GM10248 (cell line): ENCODE results near the gene DCXR.

Source experiments
- CTCF ChIA-PET: fragments of 300-600 bp; sonication (Branson Sonifier 250); formaldehyde crosslinking; extraction: SDS; loops from one replicate; lab custom pipeline; 2021; ENCODE audit warnings: antibody characterized with exemption; lab: Yijun Ruan, JAX
- POLR2A ChIA-PET: fragments of 350-650 bp; sonication (Branson Sonifier 250); formaldehyde crosslinking; extraction: SDS; loops from one replicate; lab custom pipeline; 2020; ENCODE audit warnings: antibody characterized with exemption; lab: Yijun Ruan, JAX
- DNase-seq: peaks from one replicate; pipeline ENCODE4 v3.0.0; 2012; ENCODE audit errors: extremely low spot score
- TF ChIP-seq, protein P1 (sequence below): IDR thresholded peaks from 2 replicates; pipeline ENCODE4 v1.5.1; 2012; ENCODE audit warnings: mild to moderate bottlenecking, low read depth; ENCODE audit errors: extremely low read depth, missing control alignments, control extremely low read depth

DCXR gene

DNA sequence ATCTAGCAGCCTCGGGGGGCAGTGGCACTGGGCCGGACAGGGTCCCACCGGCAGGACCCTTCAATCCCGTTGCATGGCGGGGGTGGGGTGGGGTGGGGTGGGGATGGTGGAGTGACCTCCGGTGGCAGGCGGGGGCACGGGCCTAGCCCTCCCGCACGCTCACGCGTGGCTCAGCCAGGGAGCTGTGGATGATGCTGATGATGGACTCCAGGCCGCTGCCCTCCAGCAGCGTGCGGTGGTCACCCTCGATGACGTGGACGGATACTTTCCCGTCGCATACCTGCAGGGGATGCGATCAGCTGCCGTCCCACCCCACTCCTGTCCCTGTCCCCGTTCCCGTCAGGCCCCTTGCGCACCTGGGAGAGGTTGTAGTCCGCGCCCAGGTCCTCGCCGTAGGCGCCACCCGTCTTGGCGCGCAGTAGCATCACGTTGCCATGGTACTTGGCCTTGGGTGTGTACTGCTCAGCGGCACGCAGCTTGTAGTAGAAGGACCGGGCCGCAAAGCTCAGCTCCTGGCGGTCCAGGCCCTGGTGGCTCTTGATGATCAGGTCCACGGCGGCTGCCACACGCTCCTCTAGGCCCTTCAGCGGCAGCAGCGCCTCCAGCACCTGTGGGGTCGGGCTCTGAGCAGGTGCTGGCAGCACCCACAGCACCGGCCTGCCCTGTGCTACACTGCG, 41.6 kb upstream of the DCXR start:
- TF ChIP-seq, protein P1, sequence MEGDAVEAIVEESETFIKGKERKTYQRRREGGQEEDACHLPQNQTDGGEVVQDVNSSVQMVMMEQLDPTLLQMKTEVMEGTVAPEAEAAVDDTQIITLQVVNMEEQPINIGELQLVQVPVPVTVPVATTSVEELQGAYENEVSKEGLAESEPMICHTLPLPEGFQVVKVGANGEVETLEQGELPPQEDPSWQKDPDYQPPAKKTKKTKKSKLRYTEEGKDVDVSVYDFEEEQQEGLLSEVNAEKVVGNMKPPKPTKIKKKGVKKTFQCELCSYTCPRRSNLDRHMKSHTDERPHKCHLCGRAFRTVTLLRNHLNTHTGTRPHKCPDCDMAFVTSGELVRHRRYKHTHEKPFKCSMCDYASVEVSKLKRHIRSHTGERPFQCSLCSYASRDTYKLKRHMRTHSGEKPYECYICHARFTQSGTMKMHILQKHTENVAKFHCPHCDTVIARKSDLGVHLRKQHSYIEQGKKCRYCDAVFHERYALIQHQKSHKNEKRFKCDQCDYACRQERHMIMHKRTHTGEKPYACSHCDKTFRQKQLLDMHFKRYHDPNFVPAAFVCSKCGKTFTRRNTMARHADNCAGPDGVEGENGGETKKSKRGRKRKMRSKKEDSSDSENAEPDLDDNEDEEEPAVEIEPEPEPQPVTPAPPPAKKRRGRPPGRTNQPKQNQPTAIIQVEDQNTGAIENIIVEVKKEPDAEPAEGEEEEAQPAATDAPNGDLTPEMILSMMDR, result no peak
- CTCF ChIA-PET, result no interaction called here
- POLR2A ChIA-PET, result no interaction called here
- DNase-seq, result no peak

DNA sequence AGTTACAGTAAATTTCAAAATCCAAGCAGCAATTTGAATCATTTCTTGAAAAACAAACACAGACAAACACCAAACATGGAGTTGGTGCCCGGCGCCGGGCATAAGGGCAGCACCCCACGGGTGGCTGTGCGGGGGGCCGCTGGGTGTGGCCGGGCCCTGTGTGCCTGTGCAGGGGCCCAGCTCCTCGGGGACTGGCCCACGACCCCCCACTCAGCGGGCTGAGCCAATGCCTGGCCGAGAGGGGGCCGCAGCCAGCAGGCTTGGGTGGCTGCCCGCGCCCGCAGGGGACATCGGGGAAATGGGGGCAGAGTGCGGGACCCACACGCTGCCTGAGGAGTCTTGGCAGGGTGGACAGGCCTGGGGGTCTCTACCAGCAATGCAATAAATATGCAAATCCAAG, 40.9 kb upstream of the DCXR start:
- TF ChIP-seq, protein P1, result no peak
- CTCF ChIA-PET, result no interaction called here
- no peak for DNase-seq
- POLR2A ChIA-PET, result no interaction called here

- POLR2A ChIA-PET, result no interaction called here
- no peak for DNase-seq
- CTCF ChIA-PET, result interaction anchor here (2.4 kb wide), 1 partner anchor 18 kb away, joined by 5 read pairs; no protein-coding TSS in a partner anchor
- TF ChIP-seq, protein P1, result no peak
Measured at GRCh38 chr17:82077617-82078358, 40.3 kb upstream of the DCXR start.

DNA sequence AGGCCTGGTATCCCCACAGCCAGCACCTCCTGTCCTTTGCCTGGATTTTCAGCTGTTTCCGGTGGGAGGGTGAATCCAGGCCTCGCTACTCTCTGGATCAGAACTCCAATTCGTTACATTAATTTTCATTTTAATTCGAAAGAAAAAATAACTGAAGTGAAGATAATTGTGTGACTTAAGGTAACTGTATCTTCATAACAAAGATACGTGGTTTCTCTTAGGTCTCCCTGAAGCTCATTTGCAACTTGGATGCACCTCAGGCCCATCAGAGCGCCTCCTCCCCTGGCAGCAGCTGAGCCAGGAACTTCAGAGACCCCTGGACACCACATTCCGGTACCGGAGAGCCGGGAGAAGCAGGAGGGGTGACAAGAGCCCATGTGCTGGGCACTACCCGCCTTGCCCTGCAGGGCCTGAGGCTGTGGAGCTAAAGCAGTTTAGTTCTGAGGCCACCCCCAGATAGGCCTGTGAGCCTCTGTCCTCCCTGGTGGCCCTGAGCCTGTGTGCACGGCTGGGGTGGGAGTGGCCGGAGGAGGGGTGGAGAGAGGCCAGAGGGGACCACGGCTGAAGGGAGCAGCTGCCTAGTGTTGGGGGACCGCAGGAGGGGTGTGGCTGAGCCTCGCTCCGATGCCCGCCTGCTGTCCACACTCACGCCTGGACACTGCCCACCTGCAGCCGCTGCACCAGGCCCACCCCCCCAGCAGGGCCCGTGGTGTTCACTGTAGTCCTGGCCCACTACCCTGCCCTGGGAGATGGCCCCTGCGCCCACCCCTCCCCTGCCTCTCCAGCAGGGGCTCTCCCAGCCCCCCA, 39.5 kb upstream of the DCXR start:
- ChIA-PET POLR2A (interaction anchor here (1.1 kb wide), 1 partner anchor 9 kb away, joined by 3 read pairs; no protein-coding TSS in a partner anchor), CTCF (interaction anchor here (0.9 to 2.4 kb wide), 4 partner anchors 8 to 46 kb away, joined by 3 to 5 read pairs (median 3); partner anchors contain the start of gene DCXR)

DNA sequence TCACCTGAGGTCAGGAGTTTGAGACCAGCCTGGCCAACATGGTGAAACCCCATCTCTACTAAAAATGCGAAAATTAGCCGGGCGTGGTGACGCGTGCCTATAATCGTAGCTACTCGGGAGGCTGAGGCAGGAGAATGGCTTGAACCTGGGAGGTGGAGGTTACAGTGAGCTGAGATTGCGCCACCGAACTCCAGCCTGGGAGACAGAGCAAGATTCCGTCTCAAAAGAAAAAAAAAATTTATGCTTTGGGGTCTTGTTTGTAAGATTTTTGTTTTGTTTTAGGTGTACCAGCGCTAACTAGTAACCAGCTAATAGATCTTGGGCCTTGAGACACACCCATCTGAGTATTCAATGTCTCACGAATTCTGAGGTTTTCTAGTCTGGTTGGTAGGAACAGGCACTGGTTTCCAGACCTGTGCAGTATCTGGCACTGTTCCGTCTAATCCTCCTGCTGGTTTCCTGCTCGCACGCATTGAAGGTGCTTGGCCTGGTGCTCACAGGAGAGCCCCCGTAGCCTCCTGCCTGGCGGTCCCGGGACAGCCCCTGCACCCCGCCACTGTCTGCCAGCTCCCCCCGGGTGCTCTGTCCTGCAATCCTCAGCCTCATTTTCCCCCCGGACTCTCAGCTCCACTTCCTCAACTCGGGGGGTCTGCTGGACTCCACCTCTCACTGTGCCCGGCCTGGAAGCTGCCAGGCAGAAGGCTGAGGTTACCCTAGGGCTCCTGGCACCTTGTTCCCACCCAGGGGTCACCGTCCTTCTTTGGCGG, 38.7 kb upstream of the DCXR start:
- POLR2A ChIA-PET, result interaction anchor here (0.5 to 1.1 kb wide), 2 partner anchors 10 to 269 kb away, joined by 3 to 4 read pairs; no protein-coding TSS in a partner anchor
- no peak for DNase-seq
- CTCF ChIA-PET, result interaction anchor here (0.9 to 2.4 kb wide), 4 partner anchors 9 to 46 kb away, joined by 3 to 5 read pairs (median 3); partner anchors contain the start of gene DCXR
- TF ChIP-seq, protein P1, result no peak

More for the DNA sequence above, 39.5 kb upstream of the DCXR start:
- DNase-seq, result no peak
- TF ChIP-seq, protein P1, result no peak
